ENCODE results near the gene TBC1D19. TPM values are rescaled to one million over a fixed set of nuclear protein-coding genes. Genes with fewer than 3 reads are reported as not detected.
"Not testable (repeated sequence)": the region's sequence is repeated elsewhere in the genome, so short reads cannot be mapped to it uniquely, and the experiment has no call there.

TBC1D19 gene
- total and polyA plus RNA-seq, 2 donors (not counting 1 experiment from before 2014, with no cell fraction given): 1.8 to 11.0 TPM

- ATAC-seq (ENCODE audit: low read depth) (no peak), DNase-seq (no peak)
- Mint-ChIP-seq H3K4me1 (no peaks in the 10 kb centered on the region), H3K27ac (no peak overlapping the region), H3K27me3 (no peaks in the 10 kb centered on the region), H3K9me3 (ENCODE audit: insufficient read depth) (no peaks in the 10 kb centered on the region), H3K4me3 (no peak overlapping the region)
- CTCF ChIA-PET: no interaction called here
- no peak for TF ChIP-seq CTCF (IDR thresholded peaks at IDR 0.05)
- peaks cover 3% of the 10 kb centered on the region in 2 experiments for H3K36me3 ChIP-seq (replicated peaks in 1 of 2; ENCODE audit: control extremely low read depth in 1 of 2, control insufficient read depth in 1 of 2, extremely low read depth in 1 of 2, insufficient read depth in 2 of 2, low read length in 1 of 2)
- H3K4me3 ChIP-seq (ENCODE audit: control extremely low read depth in 1 of 5, extremely low read depth in 1 of 5, insufficient read depth in 1 of 5, low read depth in 2 of 5, low read length in 4 of 5): no peak overlapping the region
- H3K79me2 ChIP-seq (ENCODE audit: control insufficient read depth, insufficient read depth, low read length): no peaks in the 10 kb centered on the region
- no peak overlapping the region for H2AFZ ChIP-seq (ENCODE audit: insufficient read depth, low read depth, low read length, poor library complexity, severe bottlenecking)
- H3K27ac ChIP-seq (ENCODE audit: low read length in 2 of 2): no peak overlapping the region
- H3K9me3 ChIP-seq (ENCODE audit: control extremely low read depth in 1 of 3, control insufficient read depth in 2 of 3, insufficient read depth in 1 of 3, low read length in 2 of 3): no peaks in the 10 kb centered on the region
- H3K4me1 ChIP-seq (ENCODE audit: control insufficient read depth in 2 of 2, insufficient read depth in 2 of 2, low read length in 2 of 2): no peaks in the 10 kb centered on the region
- H3K9ac ChIP-seq (ENCODE audit: low read length): no peak overlapping the region
- H3K27me3 ChIP-seq (replicated peaks in 1 of 4; ENCODE audit: control extremely low read depth in 1 of 4, control insufficient read depth in 3 of 4, insufficient read depth in 4 of 4, low read length in 3 of 4): no peaks in the 10 kb centered on the region
- intact Hi-C loops (cut with micrococcal nuclease): no loop called here
- H4K20me1 ChIP-seq (ENCODE audit: control insufficient read depth, insufficient read depth, low read length, poor library complexity, severe bottlenecking): no peaks in the 10 kb centered on the region
- no peak overlapping the region for H3K4me2 ChIP-seq (replicated peaks; ENCODE audit: low read depth, low read length, poor library complexity, severe bottlenecking)
- POLR2A ChIA-PET: no interaction called here
These were observed 52.6 kb downstream of the TBC1D19 start for GRCh38 chr4:26636458-26636857.

- DNase-seq: not testable (repeated sequence)
These were observed 56.8 kb downstream of the TBC1D19 start for GRCh38 chr4:26640639-26641038.

More at GRCh38 chr4:26640639-26641038, 56.8 kb downstream of the TBC1D19 start:
- H3K4me1 Mint-ChIP-seq; H3K27me3 ChIP-seq (replicated peaks in 1 of 4; ENCODE audit: control extremely low read depth in 1 of 4, control insufficient read depth in 3 of 4, insufficient read depth in 4 of 4, low read length in 3 of 4); H4K20me1 ChIP-seq (ENCODE audit: control insufficient read depth, insufficient read depth, low read length, poor library complexity, severe bottlenecking); H3K4me3 Mint-ChIP-seq; H3K79me2 ChIP-seq (ENCODE audit: control insufficient read depth, insufficient read depth, low read length); H3K9ac ChIP-seq (ENCODE audit: low read length); H3K4me3 ChIP-seq (ENCODE audit: control extremely low read depth in 1 of 5, extremely low read depth in 1 of 5, insufficient read depth in 1 of 5, low read depth in 2 of 5, low read length in 4 of 5); H3K27ac ChIP-seq (ENCODE audit: low read length in 2 of 2); H3K36me3 ChIP-seq (replicated peaks in 1 of 2; ENCODE audit: control extremely low read depth in 1 of 2, control insufficient read depth in 1 of 2, extremely low read depth in 1 of 2, insufficient read depth in 2 of 2, low read length in 1 of 2); intact Hi-C loops (cut with micrococcal nuclease); H3K4me1 ChIP-seq (ENCODE audit: control insufficient read depth in 2 of 2, insufficient read depth in 2 of 2, low read length in 2 of 2); H3K9me3 ChIP-seq (ENCODE audit: control extremely low read depth in 1 of 3, control insufficient read depth in 2 of 3, insufficient read depth in 1 of 3, low read length in 2 of 3); ATAC-seq (ENCODE audit: low read depth); H3K27me3 Mint-ChIP-seq; CTCF ChIA-PET; H2AFZ ChIP-seq (ENCODE audit: insufficient read depth, low read depth, low read length, poor library complexity, severe bottlenecking); H3K27ac Mint-ChIP-seq; POLR2A ChIA-PET; H3K4me2 ChIP-seq (replicated peaks; ENCODE audit: low read depth, low read length, poor library complexity, severe bottlenecking); H3K9me3 Mint-ChIP-seq (ENCODE audit: insufficient read depth): not testable (repeated sequence)
- WGBS (ENCODE audit: insufficient coverage): 98% methylated on average over 8 of the region's 8 CpGs
